Stimulated activated CD4-positive, alpha-beta T cell treated with anti-CD3 and anti-CD28 coated beads, TNF-alpha, amount 100 ng/mL, for 1 hour (primary cell): ENCODE data around the gene ASF1A.

Experiments used
- DNase-seq, 3 donors: peaks; one replicate each; pipeline ENCODE4 v3.0.0-alpha.2; 2020; ENCODE audit warnings: low read depth in 3 of 3, low spot score in 1 of 3

The ASF1A gene

DNA sequence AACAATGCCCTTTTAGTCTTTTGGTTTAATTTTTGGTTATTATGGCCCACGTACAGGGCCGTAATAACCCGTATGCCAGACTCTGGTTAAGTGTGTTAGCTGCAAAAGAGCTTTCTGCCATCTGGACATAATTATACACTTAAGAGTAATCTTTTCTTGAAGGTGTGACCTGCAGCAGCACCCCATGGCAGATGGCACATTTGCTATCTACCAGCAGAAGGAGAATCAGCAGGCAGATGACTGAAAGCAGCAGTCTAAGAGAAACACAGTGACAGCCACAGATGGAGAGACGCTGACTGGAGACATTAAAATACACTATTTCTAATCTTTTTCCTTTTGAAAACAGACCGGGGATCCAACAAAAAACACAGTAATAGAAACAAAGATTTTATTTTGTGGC lies 18.7 kb downstream of the ASF1A start:
- no peak for DNase-seq

DNA sequence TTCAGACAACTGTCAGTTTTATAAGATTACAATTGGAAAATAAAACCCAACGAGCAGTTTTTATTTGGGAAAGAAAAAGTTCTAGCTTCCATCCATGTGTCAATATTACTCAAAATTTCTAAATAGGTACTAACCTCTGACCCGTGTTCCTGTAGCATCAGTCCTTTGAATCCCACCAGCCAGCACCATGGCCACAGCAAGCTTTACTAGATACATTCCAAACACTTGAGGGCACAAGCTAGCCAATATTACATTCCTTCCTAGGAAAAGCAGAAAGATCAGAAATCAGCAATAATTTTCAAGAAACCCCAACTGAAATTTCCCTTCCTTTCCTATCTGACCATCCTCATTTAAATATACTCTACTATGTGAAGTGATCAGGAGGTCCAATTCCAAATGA lies 19.2 kb downstream of the ASF1A start:
- no peak for DNase-seq

DNA sequence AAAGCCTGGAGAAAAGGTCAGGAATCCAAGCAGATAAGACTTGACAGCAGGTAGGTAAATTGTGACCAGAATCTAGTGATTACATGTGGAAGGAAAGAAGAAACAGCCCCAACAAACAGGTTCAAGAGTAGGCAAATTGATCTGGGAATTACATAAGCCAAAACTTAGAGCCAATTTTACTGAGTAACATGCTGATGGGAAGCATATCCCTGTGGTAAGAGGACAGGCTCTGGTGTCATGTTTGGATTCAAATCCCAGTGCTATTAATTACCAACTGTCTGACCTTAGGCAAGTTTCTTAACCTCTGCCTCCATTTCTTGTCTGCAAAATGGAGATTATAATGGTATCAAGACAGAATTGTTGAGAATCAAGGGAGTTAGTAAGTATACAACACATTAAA lies 20.6 kb downstream of the ASF1A start:
- no peak for DNase-seq

DNA sequence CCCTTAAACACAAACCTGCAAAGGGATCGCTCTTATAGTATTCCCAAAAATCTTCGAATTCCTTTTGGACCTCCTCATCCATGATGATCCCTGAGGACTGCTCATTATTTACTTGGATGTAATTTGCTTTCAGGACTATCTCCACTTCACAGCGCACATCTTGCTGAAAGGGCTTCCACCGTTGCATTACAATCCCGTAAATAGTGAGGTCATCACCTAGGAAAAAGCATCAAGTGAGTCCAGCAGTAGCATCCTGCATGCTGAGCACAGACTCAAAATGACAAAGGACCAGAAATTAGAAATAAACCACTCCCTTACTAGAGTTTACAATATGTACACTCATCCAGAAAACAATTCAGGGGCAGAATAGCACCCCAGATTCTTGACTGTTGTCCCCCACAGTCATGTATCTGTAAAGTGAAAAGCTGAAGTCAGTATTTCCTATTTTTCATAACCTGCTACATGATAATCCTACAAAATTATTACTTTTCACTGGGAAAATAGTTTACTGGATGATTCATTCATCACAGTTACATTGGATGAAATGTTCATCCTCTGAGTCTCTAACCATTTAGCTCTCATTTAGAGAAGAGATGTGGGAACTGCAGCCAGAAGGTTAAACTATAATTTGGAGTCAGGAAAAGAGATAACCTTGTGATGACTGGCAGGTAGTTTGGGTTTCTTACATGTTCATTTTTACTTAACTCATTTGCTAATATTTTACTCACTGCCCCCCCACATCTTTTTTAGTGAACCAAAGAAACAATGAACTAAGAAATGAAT lies 23.8 kb downstream of the ASF1A start:
- no peak for DNase-seq

DNA sequence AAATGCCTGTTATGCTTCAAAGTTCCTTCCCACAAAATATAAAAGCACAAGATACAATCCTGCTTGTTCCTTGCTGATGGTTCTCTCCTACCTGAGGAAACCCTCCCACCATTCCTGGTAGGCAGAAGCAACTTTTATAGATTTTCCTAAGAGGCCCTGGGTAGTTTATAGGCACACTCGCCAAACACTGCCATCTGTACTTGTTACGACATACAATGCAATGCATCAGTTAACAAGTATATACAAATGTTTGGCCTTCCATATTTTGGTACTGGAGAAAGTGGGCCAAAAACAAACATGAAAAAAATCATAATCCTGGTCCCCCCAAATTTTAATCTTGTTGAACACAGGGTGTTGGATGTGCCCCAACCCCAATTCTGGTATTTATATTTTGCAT lies 24.4 kb downstream of the ASF1A start:
- no peak for DNase-seq

DNA sequence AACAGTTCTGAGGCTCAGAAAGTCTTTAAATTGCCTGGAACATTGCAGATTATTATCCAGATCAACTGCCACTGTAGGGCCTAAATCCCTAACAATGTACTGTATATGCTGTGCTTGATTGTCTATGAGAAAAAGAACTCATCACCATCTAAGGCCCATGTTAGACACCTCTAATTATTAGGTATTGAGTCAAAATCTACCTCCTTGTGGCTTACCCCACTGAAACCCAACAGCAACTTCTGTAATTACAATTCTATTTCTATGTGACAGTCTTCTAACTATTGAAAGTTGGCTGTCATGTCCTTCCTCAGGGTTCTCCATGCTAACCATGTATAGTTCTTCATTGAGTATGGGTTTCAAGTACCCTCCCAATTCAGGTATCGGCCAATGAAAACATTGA lies 27.1 kb downstream of the ASF1A start:
- no peak for DNase-seq

DNA sequence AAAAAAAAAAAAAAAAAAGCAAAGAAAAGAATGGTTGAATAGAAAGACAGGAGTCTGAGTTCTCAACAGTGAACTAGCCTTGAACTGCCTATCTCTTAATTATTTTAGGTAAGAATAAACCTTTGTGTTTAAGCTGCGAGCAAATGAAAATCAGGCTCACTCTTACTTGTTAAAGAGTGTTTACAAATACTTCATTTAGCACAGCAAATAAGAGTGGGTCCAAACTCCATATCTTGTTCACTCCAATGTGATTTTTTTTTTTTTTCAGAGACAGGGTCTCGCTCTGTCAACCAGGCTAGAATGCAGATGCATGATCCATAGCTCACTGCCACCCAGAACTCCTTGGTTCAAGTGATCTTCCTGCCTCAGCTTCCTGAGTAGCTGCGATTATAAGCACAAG lies 29.1 kb downstream of the ASF1A start:
- no peak for DNase-seq

DNA sequence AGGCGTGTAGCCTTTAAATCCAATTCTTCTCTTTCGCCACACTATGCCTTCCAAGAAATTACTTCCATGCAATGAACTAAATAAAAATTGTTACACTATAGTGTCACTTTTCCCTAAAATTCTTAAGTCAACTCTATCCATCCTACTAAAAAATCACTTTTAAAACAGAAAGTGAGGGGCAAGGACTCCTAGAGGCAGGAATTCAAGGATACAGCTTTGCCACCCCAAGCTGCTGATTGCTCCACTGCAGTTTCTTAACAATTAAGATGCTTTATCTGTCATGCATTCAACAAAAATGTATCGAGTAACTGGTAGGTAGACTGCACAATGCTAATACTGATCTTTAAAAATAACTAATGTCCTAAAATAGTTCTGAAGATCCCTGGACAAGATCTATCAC lies 36.7 kb downstream of the ASF1A start:
- DNase-seq, result no peak

DNA sequence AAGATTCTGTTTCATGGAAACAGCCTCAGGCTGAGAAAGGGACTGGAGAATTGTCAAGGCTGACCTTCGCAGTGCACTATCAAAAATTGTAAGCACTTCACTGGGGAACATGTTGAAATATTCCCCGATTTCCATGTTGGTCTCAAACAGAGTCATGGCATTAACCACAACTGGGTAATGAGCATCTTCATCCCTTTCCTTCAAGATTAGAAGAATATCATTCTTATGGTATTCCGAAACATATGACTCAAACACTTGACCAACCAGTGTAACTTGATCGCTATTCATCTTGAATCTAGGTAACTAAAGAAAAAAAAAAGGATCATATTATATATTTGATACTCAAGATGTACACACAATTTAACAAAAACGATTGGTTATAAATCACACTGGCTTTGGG lies 37.5 kb downstream of the ASF1A start:
- no peak for DNase-seq

DNA sequence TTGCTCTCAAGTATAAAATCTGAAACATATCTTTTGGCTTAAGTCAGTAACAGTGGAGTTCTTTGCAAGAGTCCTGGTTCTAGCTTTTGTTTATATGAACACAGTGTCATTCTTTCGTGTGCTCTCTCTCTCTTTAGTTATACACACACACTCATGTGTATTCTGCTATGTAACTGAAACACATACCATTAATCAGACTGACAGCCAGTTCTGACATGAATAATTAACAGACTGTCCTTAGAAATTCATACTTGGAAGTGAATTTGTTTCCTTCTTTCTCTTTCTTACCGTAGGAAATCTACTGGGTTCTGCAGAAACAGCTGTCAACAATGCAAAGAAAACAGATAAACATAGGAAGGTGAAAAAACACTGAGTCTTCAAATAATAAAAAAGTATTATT lies 38.5 kb downstream of the ASF1A start:
- DNase-seq, result no peak

DNA sequence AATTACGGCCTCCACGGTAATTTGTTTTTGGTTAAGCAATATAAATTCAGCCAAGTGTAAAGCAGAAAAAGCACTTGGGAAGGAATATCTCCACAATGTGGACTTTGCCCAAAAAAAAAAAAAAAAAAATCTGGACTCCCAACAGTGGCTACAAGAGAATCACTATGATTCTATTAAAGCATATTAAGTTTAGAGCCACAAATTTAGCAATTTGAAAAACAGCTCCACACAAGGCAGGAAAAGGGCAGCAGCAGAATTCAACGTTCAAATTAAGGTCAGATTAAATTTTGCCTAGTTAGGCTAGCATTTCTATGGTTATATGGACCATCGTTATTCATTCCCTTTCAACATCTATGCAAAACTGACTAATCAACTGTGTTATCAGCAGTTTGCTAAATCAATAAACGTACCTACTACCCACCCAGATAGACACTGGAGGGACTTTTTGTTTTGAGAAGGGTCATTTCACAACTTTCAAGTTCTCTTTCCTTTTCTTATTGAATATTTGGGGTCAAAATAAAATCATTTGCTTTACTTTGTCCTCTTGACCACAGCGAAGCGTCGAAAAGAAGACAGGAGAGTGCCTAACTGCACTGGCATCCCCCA lies 40.0 kb downstream of the ASF1A start:
- DNase-seq, result no peak

DNA sequence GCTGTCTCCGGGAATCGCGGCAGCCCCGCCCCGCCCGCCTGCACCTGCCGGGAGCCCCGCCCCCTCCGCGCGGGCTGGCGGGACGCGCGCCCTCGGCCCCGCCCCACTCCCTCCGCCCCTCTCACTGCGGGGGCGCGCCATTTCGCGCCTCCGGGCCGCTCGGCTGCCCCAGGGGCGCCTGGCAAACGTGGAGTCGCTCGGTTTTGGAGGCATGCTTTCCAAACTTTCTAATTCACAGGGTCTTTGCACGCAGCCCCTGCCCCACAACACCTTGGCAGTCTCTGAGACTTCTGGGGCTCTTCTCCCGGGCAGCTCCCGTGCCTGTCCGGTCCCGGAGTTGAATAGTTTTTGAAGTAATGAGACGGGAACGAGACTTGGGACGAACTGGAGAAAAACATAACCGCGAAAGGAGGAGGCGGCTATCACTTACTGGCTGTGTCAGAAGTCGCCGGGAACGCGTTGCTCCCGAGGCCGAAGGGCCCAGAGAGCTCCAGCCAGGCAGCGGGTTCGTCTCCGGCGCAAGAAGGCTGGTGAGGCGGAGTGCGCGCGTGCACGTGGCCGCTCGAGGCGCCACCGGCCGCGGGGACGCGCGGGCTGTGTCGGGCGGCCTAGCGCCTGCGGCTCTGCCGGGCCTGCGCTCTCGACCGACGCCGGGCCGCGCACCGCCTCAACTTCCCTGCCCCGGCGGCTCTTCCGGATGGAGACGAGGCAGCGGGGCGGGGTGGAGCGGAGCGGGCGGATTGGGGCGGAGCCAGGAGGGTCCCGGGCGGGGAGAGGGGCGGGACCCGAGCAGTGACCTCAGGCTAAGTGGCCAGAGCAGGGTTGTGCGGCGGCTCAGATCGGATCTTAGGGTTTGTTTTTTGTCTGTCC lies 40.7 kb downstream of the ASF1A start, which contains the start of gene MCM9:
Gene MCM9, minus strand, starts transcription at position 699 of the 870 bp plus-strand sequence. CDS start 3,436 bp downstream, outside the sequence.
- DNase-seq, result peak; percentile 54 to 85 (median 75)

DNA sequence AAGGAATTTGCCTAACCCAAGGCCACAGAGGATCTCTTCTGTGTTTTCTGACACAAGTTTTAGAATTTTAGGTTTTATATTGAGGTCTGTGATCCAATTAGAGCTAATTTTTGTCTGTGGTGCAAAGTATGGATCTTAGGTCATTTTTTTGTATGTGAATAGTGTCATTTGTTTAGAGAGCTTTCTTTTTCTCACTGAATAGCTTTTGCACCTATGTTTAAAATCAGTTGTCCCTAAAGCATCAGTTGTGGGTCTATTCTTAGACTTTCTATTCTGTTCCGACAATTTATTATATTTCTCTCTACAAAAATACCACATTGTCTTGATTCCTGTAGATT lies 41.3 kb downstream of the ASF1A start:
- DNase-seq, result no peak

DNA sequence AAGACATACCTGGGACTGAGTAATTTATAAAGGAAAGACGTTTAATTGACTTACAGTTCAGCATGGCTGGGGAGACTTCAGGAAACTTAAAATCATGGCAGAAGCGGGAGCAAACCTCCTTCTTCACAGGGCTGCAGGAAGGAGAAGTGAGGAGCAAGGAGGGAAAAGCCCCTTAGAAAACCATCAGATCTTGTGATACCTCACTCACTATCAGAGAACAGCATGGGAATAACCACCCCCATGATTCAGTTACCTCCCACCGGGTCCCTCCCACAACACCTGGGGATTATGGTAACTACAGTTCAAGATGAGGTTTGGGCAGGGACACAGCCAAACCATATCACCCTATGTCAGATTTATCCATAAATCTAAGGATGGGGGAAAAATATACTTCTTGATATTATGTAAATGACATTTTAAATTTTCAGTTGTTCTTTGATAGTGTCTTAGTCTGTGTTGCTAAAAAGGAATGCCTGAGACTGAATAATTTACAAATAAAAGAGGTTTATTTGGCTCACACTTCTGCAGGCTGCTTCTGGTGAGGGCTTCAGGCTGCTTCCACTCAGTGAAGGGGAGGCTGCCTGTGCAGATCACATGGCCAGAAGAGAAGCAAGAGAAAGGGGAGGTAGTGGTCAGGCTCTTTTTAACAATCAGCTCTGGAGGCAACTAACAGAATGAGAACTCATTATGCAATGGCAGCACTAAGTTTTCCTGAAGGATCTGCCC lies 42.2 kb downstream of the ASF1A start:
- no peak for DNase-seq

DNA sequence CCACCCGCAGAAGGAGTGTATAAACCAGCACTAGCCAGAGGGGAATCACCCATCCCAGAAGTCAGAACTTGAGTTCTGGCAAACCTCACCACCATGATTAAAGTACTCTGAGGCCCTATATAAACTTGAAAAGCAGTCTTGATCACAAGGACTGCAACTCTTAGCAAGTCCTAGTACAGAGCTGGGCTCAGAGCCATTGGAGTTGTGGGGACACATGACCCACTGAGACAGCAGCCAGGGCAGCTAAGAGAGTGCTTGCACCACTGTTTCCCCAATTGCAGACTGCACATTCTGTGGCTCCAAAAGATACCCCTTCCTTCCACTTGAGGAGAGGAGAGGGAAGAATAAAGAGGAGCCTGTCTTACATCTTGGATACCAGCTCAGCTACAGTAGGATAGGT lies 45.7 kb downstream of the ASF1A start:
- no peak for DNase-seq

DNA sequence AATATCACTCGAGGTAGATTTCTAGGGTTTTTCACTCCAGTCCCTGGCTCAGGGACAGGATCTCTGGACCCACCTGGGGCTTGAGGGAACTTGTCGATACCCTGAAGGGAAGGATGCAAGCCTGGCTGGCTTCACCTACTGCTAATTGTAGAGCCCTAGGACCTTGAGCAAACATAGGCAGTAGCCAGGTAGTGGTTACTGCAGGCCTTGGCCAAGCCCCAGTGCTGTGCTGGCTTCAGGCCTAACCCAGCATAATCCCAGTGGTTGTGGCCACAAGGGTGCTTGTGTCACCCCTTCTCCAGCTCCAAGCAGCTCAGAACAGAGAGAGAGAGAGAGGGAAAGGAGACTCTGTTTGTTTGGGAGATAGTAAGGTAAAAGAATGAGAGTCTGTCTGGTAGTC lies 46.8 kb downstream of the ASF1A start:
- DNase-seq, result no peak

DNA sequence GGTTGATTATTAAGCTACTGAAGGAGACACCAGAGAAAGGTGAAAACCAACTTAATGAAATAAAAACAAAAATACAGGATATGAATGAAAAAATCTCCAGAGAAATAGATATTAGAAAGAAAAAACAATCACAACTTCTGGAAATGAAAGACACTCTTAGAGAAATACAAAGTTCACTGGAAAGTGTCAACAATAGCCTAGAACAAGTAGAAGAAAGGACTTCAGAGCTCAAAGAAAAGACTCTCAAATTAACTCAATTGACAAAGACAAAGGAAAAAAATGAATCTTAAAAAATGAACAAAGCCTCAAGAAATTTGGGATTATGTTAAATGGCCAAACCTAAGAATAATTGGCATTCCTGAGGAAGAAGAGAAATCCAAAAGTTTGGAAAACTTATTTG lies 51.3 kb downstream of the ASF1A start:
- DNase-seq, result no peak

DNA sequence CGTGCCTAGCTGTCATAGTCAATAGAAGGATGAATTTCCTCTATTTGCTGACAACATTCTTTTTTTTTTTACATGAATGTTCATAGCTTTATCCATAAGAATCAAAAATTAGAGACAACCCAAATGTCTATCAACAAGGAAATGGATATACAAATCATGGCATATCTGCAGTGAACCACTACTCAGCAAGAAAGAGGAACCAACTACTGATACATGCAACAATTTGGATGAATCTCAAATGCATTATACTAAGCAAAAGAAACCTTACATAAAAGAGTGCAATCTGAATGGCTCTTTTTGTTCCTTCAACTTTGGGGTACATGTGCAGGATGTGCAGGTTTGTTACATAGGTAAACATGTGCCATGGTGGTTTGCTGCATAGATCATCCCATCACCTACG lies 58.7 kb downstream of the ASF1A start:
- DNase-seq, result no peak

DNA sequence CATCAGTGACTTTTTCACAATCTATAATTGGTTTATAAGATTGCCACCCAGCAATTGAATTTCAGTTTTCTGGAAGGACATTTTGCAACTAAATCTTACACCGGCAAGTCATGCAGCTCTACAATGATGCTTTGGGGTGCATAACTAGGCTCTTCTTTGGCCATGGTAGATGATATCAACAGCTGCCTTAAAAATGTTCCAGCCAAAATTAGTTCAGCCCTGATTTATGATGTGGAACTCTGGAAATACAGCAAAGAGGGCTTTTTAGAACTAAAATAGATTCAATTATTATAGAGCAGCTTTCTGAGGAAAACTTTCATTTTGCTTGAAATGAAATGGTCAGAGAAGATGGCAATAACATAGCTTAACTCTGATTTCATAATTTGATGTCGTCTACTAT lies 59.4 kb downstream of the ASF1A start:
- no peak for DNase-seq
